Activated T-cell treated with anti-CD3 and anti-CD28 coated beads, Interleukin-2, amount 50 U/mL, for 4 hours (primary cell): ENCODE results near the gene CSNK1D. TPM values are rescaled to one million over a fixed set of nuclear protein-coding genes. Genes with fewer than 3 reads are reported as not detected.
A peak's percentile ranks its signal among the peaks of the same experiment; 100 is the strongest.

Experiments used
- ATAC-seq, 2 donors: fragments of 200-7000 bp; cut with Tn5 transposase; one replicate each; pipeline ENCODE4 v1.10.0; 2021
- DNase-seq: peaks from one replicate; pipeline ENCODE4 v3.0.0-alpha.2; 2020
- H3K27me3 Mint-ChIP-seq: one replicate; pipeline ENCODE4 v1.8.0; 2021; ENCODE audit warnings: low read depth, mixed read lengths
- H3K36me3 Mint-ChIP-seq: one replicate; pipeline ENCODE4 v1.8.0; 2022; ENCODE audit warnings: mixed read lengths; ENCODE audit not compliant: insufficient read depth
- H3K4me1 Mint-ChIP-seq: one replicate; pipeline ENCODE4 v1.8.0; 2021; ENCODE audit warnings: low read depth, mixed read lengths
- H3K4me3 Mint-ChIP-seq: one replicate; pipeline ENCODE4 v1.8.0; 2021; ENCODE audit warnings: mild to moderate bottlenecking, moderate library complexity, mixed read lengths
- H3K9me3 Mint-ChIP-seq: one replicate; pipeline ENCODE4 v1.8.0; 2021; ENCODE audit warnings: mixed read lengths
- total RNA-seq, 3 donors: library from RNA; stranded (reverse); gene quantifications; one replicate each; pipeline ENCODE4 v1.2.1, GENCODE V29; 2021

Gene CSNK1D
- 100 to 1,000 TPM; 152 to 170 (median 164) TPM for total RNA-seq

DNA sequence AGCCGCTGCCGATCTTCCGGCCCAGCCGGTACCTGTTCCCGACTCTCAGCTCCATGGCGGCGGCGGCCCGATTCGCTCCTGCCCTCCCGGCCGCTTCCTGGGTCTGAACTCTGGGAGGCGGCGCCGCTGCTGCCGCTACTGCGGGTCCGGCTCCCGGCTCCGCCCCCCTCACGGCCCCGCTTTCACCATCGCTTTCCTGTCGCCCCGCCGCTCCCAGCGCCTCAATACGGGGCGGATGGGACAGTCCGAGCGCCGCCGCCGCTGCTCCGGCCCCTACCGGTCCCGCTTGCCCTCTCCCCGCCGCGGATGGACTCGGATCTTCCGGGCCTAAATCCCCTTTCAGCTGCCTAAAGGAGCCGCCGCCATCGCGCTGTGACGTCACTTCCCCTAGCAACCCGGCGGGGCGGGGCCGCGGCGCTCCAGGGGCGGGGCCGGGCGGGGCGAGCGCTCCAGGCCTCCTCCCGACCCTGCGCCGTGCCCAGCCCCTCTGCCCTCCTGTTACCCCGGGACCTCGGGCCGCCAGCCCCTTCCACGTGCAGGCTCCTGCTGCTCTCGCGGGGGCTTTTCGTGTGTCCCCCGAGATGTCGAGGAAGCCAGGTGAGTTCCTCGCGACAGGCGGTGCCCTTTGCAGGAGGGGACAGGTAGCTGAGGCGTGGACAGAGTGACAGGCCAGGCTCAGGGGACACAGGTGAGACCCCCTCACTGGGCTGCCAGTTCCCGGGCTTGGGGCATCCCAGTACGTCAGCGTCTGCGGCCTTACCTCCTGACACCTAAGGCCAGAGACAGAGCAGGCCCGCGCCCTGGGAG is at the start of gene CSNK1D:
CSNK1D (minus strand) TSS at position 374 of the 807 bp plus-strand sequence; CDS start at position 55, 319 bp downstream.
- no peaks in the 10 kb centered on the region for H3K27me3 Mint-ChIP-seq

DNA sequence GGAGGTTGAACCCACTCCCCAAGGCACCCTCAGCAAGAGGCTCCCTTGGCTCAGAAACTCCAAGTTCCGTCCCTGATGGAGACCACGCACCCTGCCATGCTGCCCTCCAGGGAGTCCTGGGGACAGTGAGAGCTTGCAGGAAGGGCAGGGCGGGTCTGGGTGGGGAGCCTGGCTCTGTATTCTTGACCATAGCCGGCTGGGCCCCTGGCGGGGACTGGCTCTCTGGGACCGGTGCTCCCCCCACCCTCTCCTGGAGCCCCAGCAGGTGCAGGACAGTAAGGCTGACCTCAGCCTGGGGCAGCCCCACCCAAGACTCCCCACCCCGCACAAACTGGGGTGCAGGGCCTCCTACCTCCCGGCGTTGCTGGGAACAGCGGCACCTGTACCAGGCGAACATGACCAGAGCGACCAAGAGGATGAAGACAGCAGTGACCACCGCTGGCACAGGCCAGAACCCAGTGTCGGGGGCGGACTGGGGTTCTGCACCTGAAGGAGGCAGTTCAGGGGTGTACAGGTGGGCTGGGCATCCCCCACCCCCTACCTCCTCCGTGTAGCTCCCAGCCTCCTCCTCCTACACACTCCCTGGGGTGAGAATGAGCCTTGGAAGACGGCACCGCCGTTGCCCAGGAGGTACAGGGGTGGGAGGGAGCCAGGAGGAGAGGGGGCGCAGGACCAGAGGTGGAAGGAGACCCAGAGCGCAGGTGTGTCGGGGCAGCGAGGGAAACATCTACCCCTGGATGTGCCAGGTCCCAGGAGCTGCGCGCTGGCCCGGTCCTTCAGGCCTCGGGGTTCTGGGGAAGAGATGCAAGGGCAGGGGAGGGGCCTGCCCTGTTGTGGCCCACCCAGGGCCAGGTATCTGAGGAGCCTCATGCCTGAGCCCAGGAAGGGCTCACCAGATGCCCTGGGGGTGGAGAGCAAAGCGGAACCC is 49.3 kb upstream of the CSNK1D start:
- no peak for ATAC-seq
- no peaks in the 10 kb centered on the region for H3K27me3 Mint-ChIP-seq
- no peak for DNase-seq
- H3K4me3 Mint-ChIP-seq, result peak overlapping the region; percentile 80
- H3K4me1 Mint-ChIP-seq, result peaks cover 22% of the 10 kb centered on the region
- no peaks in the 10 kb centered on the region for H3K36me3 Mint-ChIP-seq
- no peaks in the 10 kb centered on the region for H3K9me3 Mint-ChIP-seq

More for the DNA sequence above, at the start of gene CSNK1D:
- ATAC-seq, result peak; percentile 84 to 87
- peaks cover 43% of the 10 kb centered on the region for H3K4me1 Mint-ChIP-seq
- H3K36me3 Mint-ChIP-seq, result peaks cover 17% of the 10 kb centered on the region
- no peaks in the 10 kb centered on the region for H3K9me3 Mint-ChIP-seq
- DNase-seq, result peak; percentile 93
- H3K4me3 Mint-ChIP-seq, result peak within 1 kb of the TSS; percentile 96

DNA sequence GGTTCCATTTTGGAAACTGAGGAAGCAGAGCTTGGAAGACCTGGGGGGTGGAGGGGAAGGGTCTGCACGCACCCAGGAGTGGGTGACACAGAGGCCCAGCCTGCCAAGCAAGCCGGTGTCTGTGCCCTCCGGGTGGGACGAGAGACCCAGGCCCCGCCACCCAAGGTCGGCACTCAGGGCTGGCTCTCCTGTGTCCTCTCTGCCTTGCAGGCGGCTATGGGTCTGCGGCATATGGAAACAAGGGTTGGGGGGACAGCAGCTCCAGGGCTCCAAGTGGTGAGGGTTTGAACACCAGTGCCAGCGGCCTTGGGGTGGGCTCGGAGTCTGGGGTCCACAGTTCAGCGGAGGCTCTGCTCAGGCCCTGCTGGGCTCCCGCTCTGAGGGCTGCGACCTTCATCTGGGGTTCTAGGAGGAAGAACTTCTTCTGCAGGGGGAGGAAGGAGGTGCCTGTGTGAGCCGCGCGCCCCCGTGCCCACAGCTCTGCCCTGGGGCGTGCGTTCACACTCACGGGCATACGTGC is 48.5 kb upstream of the CSNK1D start:
- H3K36me3 Mint-ChIP-seq, result no peaks in the 10 kb centered on the region
- no peaks in the 10 kb centered on the region for H3K9me3 Mint-ChIP-seq
- peak overlapping the region; percentile 80 for H3K4me3 Mint-ChIP-seq
- ATAC-seq (no peak), DNase-seq (no peak)
- H3K4me1 Mint-ChIP-seq, result peaks cover 22% of the 10 kb centered on the region
- H3K27me3 Mint-ChIP-seq, result no peaks in the 10 kb centered on the region

DNA sequence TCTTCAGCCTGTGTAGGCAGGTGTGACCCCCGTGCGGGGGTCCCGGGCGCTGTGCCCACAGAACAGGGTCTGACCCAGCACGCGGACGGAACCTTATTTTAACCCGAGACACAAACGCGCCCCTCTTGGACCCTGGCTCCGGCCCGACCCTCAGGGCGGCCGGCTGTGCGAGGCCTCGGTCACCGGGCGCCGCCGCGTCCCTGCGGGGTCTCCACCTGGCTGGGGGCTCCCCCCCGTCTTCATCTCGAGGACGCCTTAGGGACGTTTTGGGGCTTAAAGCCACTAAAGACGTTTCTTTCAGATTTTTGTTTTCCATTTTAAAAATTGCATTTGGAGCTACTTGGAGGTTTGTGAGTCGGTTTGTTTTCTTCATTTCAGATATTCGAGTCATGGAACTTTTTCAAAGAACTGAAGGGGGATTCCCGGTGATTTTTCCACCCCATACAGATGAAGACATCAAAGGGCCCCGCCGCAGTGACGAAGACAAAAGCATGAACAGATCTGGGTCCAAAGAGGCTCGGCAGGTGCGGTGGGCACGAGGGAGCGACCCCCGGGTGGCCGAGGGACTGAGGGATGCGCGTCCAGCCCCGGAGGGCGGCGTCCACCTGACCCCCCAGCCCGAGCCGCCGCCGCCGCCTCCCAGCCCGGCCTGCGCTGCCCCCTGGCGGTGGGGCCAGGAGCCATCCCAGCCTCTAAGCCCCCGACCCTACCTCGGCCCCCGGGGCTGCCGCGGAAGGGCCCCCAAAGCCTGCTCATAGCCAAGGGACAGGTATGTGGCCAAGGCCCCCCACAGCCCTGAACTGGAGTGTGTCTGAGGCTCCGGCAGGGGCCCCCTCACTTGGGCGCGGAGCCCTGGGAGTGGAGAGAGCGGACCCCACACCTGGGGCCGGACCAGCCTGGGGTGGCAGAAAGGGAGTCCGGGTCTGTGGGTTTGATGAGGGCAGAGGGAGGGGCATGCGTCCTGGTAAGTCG is 47.7 kb upstream of the CSNK1D start:
- Mint-ChIP-seq H3K4me1 (peaks cover 22% of the 10 kb centered on the region), H3K9me3 (no peaks in the 10 kb centered on the region), H3K36me3 (no peaks in the 10 kb centered on the region), H3K4me3 (peak overlapping the region; percentile 80), H3K27me3 (no peaks in the 10 kb centered on the region)
- ATAC-seq, result peak; percentile 59 to 62
- peak; percentile 85 for DNase-seq

DNA sequence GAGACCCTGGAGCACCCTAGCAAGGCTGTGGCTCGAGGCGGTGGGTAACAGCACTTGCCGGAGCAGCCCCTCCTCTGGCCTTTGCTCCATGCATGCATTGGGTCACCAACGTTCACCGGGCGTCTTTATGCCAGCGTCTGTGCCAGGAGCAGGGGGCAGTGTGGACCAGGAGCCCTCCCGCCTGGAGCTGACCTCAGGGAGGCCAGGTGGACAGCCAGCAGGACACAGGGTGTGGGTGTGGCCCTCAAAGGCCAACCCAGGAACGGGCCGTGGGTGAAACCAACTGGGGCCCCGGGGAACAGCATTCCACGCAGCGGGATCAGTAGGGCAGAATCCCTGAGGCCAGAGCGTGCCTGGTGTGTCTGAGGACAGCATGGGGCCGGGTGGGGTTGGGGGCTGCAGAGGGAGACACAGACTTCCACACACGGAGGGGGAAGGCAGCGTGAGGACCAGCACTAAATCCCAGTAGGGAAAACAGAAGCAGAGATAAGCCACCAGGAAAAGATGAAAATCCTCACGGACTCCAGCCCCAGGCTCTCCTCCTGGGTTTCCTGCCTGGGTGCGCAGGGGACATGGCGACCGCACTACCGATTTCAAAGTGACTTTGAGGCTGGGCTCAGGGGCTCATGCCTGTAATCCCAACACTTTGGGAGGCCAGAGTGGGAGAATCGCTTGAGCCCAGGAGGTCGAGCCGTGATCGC is 46.8 kb upstream of the CSNK1D start:
- H3K36me3 Mint-ChIP-seq, result peaks cover 5% of the 10 kb centered on the region
- no peak for ATAC-seq
- no peaks in the 10 kb centered on the region for H3K9me3 Mint-ChIP-seq
- no peak for DNase-seq
- peaks cover 30% of the 10 kb centered on the region for H3K4me1 Mint-ChIP-seq
- H3K4me3 Mint-ChIP-seq, result peak overlapping the region; percentile 38
- peaks cover 2% of the 10 kb centered on the region for H3K27me3 Mint-ChIP-seq

DNA sequence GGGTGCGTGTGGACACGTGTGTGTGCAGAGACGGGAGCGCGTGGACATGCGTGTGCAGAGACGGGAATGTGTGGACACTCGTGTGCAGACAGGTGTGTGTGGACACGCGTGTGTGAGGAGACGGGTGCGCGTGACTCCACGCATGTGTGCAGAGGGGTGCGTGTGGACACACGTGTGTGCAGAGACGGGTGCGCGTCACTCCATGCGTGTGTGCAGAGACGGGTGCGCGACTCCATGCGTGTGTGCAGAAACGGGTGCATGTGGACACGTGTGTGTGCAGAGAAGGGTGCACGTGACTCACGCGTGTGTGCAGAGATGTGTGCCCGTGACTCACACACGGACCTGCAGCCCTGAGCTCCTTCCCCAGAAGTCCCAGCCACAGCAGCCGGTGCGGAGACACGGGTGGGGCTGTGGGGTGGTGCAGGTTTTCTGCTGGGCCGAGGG is 46.1 kb upstream of the CSNK1D start:
- Mint-ChIP-seq H3K9me3 (no peaks in the 10 kb centered on the region), H3K4me3 (no peak overlapping the region), H3K4me1 (peaks cover 26% of the 10 kb centered on the region), H3K36me3 (peaks cover 5% of the 10 kb centered on the region), H3K27me3 (peaks cover 2% of the 10 kb centered on the region)
- no peak for ATAC-seq
- DNase-seq, result no peak

DNA sequence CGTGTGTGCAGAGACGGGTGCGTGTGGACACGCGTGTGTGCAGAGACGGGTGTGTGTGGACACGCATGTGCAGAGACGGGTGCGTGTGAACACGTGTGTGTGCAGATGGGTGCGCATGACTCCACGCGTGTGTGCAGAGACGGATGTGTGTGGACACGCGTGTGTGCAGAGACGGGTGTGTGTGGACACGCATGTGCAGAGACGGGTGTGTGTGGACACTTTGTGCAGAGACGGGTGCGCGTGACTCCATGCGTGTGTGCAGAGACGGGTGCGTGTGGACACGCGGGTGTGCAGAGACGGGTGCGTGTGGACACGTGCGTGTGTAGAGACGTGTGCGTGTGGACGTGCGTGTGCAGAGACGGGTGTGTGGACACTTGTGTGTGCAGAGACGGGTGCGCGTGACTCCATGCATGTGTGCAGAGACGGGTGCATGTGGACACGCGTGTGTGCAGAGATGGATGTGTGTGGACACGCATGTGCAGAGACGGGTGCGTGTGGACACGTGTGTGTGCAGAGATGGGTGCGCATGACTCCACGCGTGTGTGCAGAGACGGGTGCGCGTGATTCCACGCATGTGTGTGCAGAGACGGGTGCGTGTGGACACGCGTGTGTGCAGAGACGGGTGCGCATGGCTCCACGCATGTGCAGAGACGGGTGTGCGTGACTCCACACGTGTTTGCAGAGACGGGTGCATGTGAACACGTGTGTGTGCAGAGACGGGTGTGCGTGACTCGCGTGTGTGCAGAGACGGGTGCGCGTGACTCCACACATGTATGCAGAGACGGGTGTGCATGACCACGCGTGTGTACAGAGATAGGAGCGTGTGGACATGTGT is 45.5 kb upstream of the CSNK1D start:
- H3K36me3 Mint-ChIP-seq, result peaks cover 6% of the 10 kb centered on the region
- ATAC-seq (no peak), DNase-seq (no peak)
- no peaks in the 10 kb centered on the region for H3K9me3 Mint-ChIP-seq
- no peak overlapping the region for H3K4me3 Mint-ChIP-seq
- peaks cover 24% of the 10 kb centered on the region for H3K4me1 Mint-ChIP-seq
- peaks cover 2% of the 10 kb centered on the region for H3K27me3 Mint-ChIP-seq

DNA sequence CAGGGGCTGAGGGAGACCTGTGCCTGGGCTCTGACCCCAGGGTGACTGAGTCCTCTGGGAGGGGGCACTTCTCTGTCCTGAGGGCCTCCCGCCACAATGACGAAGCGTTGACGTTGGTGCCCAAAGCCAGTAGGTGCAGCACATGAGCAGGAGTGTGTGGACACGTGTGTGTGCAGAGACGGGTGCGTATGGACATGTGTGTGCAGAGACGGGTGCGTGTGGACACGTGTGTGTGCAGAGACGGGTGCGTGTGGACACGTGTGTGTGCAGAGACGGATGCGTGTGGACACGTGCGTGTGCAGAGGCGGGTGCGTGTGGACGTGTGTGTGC is 44.6 kb upstream of the CSNK1D start:
- Mint-ChIP-seq H3K9me3 (no peaks in the 10 kb centered on the region), H3K27me3 (peaks cover 2% of the 10 kb centered on the region), H3K4me3 (no peak overlapping the region), H3K4me1 (peaks cover 21% of the 10 kb centered on the region), H3K36me3 (peaks cover 13% of the 10 kb centered on the region)
- no peak for ATAC-seq
- DNase-seq, result no peak

DNA sequence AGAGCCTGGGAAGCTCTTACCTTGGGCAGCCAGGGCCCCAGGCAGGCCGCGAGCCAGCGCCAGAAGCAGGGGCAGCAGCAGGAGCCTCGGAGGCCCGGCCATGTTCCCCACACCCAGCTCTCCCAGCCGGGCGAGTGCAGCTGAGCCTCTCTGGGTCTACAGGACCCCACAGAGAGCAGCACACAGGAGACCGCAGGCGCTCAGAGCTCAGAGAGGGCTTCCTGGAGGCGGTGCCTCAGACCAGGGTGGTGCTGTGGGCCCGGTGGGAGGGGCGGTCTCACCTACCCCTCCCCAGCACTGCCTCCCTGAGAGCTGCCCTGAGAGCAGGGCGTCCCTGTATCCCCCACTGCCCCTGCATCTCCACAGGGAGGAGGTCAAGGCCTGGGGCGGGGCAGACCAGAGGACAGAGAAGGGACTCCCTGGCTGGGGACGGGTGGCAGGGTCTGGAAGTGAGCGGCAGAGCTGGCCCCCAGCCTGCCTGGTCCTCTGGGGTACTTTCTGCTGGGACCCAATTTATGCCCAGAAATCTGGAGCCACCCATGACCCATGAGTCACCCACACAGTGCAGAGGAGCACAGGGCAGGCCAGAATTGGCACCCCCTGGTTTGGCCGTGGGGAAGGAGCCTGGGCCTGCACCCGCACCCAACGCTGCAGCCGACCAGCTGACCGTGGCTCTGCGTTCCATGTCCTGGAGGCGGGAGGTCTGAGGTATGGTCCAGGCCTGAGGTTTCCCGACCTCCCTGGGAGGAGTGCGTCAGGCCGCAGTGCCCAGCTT is 44.1 kb upstream of the CSNK1D start, which contains the start of gene CD7:
CD7 (minus strand) TSS at position 215 of the 775 bp plus-strand sequence; CDS start at position 102, 113 bp downstream.
- no peaks in the 10 kb centered on the region for H3K9me3 Mint-ChIP-seq
- H3K4me3 Mint-ChIP-seq, result no peak within 1 kb of the TSS
- peak; percentile 71 to 77 for ATAC-seq
- peaks cover 13% of the 10 kb centered on the region for H3K36me3 Mint-ChIP-seq
- DNase-seq, result peak; percentile 74
- H3K4me1 Mint-ChIP-seq, result peaks cover 18% of the 10 kb centered on the region
- peaks cover 2% of the 10 kb centered on the region for H3K27me3 Mint-ChIP-seq

- DNase-seq (no peak), ATAC-seq (peak; percentile 15 to 18)
- no peak overlapping the region for H3K4me3 Mint-ChIP-seq
- peaks cover 13% of the 10 kb centered on the region for H3K36me3 Mint-ChIP-seq
- peaks cover 2% of the 10 kb centered on the region for H3K27me3 Mint-ChIP-seq
- H3K4me1 Mint-ChIP-seq, result peaks cover 18% of the 10 kb centered on the region
- no peaks in the 10 kb centered on the region for H3K9me3 Mint-ChIP-seq
Measured at GRCh38 chr17:82316651-82317393, 43.3 kb upstream of the CSNK1D start.

DNA sequence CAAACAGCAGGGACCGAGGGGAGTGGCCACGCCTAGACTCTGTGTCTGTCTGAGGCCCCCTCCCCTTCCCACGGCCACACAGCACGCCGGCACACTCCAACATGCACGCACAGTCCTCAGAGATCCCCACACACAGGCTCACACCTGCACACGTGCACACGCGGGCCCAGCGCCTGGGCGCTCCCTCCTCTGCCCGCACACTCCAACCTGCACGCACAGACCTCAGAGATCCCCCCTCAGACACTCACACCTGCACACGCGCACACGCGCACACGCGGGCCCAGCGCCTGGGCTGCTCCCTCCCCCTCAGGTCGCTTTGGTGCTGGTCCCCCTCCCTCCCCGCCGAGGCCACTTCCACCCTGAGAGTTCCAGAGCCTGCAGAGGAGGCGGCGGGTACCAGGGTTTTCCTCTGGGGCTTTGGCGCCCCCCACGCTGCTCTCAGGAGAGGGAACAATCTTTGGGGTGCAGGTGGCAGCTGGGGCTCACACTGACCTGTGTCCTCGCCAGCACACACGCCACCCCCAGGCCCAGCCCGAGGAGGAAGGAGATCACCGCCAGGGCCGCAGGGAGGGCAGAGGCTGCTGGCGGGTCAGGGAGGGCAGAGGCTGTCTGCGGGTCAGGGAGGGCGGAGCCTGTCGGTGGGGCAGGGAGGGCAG is 42.3 kb upstream of the CSNK1D start:
- peaks cover 14% of the 10 kb centered on the region for H3K4me1 Mint-ChIP-seq

More for the DNA sequence above, 42.3 kb upstream of the CSNK1D start:
- H3K27me3 Mint-ChIP-seq, result peaks cover 2% of the 10 kb centered on the region
- H3K9me3 Mint-ChIP-seq, result no peaks in the 10 kb centered on the region
- peak; percentile 41 to 44 for ATAC-seq
- peak; percentile 54 for DNase-seq
- H3K4me3 Mint-ChIP-seq, result no peak overlapping the region
- H3K36me3 Mint-ChIP-seq, result peaks cover 13% of the 10 kb centered on the region
